HUES6 (cell line): ENCODE measurements around the gene FAM216B.
"Not testable (repeated sequence)": the region's sequence is repeated elsewhere in the genome, so short reads cannot be mapped to it uniquely, and the experiment has no call there.

Source experiments
- H3K27ac ChIP-seq: 2 replicates; pipeline ENCODE4 v1.7.0; 2013; ENCODE audit warnings: low read depth, mild to moderate bottlenecking, low read length, inconsistent platforms
- H3K27me3 ChIP-seq: 2 replicates; pipeline ENCODE4 v1.6.1; 2013; ENCODE audit warnings: low read length; ENCODE audit not compliant: control insufficient read depth, insufficient read depth
- H3K36me3 ChIP-seq: 2 replicates; pipeline ENCODE4 v1.6.1; 2013; ENCODE audit warnings: low read length; ENCODE audit not compliant: control insufficient read depth, insufficient read depth
- H3K4me1 ChIP-seq: 2 replicates; pipeline ENCODE4 v1.6.1; 2013; ENCODE audit warnings: low read length; ENCODE audit not compliant: control insufficient read depth, insufficient read depth
- H3K4me3 ChIP-seq: 2 replicates; pipeline ENCODE4 v1.5.1; 2013; ENCODE audit warnings: low read depth, low read length
- H3K9ac ChIP-seq: one replicate; pipeline ENCODE4 v1.6.1; 2013; ENCODE audit warnings: mild to moderate bottlenecking, low read length
- H3K9me3 ChIP-seq: 2 replicates; pipeline ENCODE4 v1.6.1; 2013; ENCODE audit warnings: low read depth, low read length; ENCODE audit not compliant: control insufficient read depth, insufficient read depth

Gene FAM216B

DNA sequence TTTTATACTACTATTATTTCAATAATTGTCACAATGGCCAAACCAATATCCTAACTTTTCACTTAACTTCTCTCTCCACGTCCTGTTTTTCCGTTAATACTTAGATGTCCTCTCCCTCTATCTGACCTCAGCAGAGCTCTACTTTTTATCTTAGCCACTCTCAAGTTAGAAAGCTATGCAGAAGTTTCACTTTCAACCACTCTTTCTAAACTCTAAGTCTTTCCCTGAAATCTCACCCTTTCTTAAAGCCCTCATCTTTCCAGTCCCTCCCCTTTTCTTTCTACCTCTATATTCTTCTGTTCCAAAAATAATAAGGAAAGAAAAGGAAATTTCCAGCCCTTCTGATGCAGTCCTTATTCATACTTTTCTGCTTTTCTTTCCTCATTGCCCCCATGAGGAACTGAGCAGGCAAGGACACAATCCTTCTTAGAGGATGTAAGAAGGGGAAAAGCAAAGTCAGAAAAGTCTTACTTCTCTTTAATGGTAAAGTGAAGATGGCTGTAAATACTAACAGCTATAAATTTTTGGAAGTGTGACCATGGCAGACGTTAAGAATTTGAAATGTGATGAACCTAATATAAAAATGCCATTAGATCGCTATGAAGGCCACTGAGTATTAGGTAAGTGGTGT, 23.0 kb downstream of the FAM216B start:
- H3K9me3 ChIP-seq, result no peaks in the 10 kb centered on the region
- H3K9ac ChIP-seq, result no peak overlapping the region
- no peak overlapping the region for H3K27ac ChIP-seq
- H3K4me3 ChIP-seq, result no peak overlapping the region
- H3K36me3 ChIP-seq, result no peaks in the 10 kb centered on the region
- peaks cover 14% of the 10 kb centered on the region for H3K4me1 ChIP-seq
- H3K27me3 ChIP-seq, result no peaks in the 10 kb centered on the region

GRCh38 chr13:42807241-42807640, 25.9 kb downstream of the FAM216B start:
- Histone ChIP-seq H3K4me3 (no peak overlapping the region), H3K27me3 (no peaks in the 10 kb centered on the region), H3K27ac (no peak overlapping the region), H3K36me3 (no peaks in the 10 kb centered on the region), H3K9me3 (no peaks in the 10 kb centered on the region), H3K9ac (no peak overlapping the region), H3K4me1 (peaks cover 14% of the 10 kb centered on the region)

DNA sequence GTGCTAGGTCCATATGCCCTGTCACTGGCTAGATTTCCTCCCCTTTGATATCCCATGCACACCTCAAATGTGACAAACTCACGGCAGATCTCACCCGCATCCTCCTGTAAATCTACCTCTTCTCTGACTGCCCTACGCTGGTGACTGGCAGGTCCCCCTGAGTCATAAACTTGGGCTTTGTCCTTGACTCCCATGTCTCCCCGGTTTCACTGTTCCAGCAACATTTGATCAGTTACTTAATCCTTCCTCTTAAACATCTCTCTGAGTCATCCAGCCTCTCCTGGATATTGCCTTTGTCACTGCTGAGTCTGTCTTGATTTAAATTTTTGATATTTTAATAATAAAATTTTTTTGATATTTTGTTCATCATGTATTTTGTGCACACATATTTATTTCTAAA, 26.5 kb downstream of the FAM216B start:
- Histone ChIP-seq H3K4me3 (no peak overlapping the region), H3K9ac (no peak overlapping the region), H3K4me1 (peaks cover 14% of the 10 kb centered on the region), H3K27ac (no peak overlapping the region), H3K9me3 (no peaks in the 10 kb centered on the region), H3K27me3 (no peaks in the 10 kb centered on the region), H3K36me3 (no peaks in the 10 kb centered on the region)

DNA sequence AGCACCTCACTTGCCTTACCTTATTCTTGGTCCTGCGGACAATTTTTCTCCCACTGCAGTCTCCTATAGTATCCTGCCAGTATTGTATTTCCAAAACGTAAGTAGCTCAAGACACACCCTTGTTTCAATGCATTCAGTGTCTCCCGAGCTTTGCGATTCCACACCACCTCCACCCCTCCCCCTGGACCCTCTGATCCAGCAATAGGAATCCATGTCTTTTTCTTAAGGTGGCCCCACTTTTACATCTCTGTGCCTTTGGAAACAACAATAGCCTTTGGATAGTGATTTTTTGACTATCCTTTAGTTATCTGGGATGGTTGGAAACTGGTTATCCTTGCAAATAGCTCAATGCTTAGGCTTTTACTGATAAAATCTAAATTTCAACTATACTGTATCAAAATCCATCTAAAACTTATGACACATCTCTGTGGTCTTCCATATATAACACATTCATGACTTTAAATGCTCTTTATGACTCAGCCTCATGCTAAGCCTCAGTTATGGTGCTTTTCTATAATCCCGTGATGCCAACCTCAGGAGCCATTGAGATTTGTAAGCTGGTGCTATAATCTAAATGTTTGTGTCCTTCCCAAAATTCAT, 27.1 kb downstream of the FAM216B start:
- H3K9ac ChIP-seq, result no peak overlapping the region
- no peaks in the 10 kb centered on the region for H3K9me3 ChIP-seq
- H3K36me3 ChIP-seq, result no peaks in the 10 kb centered on the region
- H3K4me3 ChIP-seq, result no peak overlapping the region
- no peak overlapping the region for H3K27ac ChIP-seq
- peaks cover 14% of the 10 kb centered on the region for H3K4me1 ChIP-seq
- no peaks in the 10 kb centered on the region for H3K27me3 ChIP-seq

DNA sequence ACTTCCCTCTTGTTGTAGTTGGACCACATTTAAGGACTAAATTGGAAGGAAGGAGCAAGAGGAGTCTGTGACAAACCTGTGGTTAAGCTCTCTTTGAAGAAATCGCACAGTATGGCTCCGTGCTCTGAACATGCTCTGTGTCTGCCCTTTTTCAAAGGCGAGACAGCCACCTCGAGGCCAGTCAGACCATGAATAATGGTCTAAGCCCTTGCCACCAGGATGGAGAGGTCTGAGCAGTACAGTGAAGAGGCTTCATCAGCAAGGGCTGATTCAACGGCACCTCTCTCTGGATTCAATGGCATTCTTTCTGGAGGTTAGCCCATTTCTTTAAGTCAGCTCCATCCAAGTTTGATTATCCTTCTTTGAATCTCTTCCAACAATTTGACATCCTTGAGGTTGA, 30.9 kb downstream of the FAM216B start:
- Histone ChIP-seq H3K36me3 (no peaks in the 10 kb centered on the region), H3K9ac (no peak overlapping the region), H3K9me3 (peaks cover 3% of the 10 kb centered on the region; the same call in 1 of the 2 replicates), H3K4me3 (no peak overlapping the region), H3K27ac (no peak overlapping the region), H3K4me1 (peaks cover 5% of the 10 kb centered on the region), H3K27me3 (no peaks in the 10 kb centered on the region)

DNA sequence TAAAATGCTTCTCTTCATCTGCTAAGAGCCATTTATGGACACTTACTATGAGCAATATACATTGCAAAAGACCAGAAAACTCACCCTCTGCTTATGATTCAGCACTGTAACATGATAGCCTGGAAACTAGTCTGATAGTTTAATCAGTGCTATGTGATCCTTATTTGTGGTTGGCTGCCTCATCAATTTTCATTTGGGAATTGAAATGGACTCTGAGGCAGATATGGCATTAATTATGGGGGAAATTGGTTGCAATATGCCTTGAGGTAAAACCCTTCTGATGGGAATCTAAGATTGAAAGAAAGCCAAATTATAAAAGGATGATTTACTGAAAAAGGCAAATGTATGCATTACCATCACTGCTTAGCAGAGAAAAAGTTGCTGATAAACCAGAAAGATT, 33.5 kb downstream of the FAM216B start:
- Histone ChIP-seq H3K4me3 (no peak overlapping the region), H3K27ac (no peak overlapping the region), H3K9me3 (peaks cover 20% of the 10 kb centered on the region), H3K36me3 (no peaks in the 10 kb centered on the region), H3K9ac (no peak overlapping the region), H3K27me3 (no peaks in the 10 kb centered on the region), H3K4me1 (no peaks in the 10 kb centered on the region)

DNA sequence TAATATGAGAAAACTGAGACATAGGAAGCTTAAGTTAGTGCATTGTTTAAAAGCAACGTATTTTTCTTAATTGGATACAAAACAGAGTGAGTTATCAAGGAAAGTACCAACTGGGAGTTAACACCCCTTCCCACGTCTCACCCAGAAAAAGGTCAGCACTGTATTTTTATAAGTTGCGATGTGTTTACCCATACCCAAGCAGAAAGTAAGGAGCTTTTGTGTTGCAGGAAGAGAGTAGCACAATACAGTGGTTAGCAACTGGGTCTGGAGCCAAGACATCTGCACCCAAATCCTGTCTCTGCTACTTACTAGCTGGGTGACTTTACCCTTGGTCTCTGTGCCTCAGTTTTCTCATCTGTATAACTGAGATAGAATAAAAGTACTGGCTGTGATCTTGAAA, 34.3 kb downstream of the FAM216B start:
- no peak overlapping the region for H3K27ac ChIP-seq

GRCh38 chr13:42816538-42816937, 35.2 kb downstream of the FAM216B start:
- H3K27me3 ChIP-seq, result no peaks in the 10 kb centered on the region
- no peaks in the 10 kb centered on the region for H3K4me1 ChIP-seq

More for the DNA sequence above, 34.3 kb downstream of the FAM216B start:
- Histone ChIP-seq H3K4me1 (no peaks in the 10 kb centered on the region), H3K9me3 (peaks cover 20% of the 10 kb centered on the region), H3K4me3 (no peak overlapping the region), H3K9ac (no peak overlapping the region), H3K27me3 (no peaks in the 10 kb centered on the region), H3K36me3 (no peaks in the 10 kb centered on the region)

GRCh38 chr13:42819687-42820086, 38.3 kb downstream of the FAM216B start:
- not testable (repeated sequence) for H3K36me3 ChIP-seq, H3K4me1 ChIP-seq, H3K27me3 ChIP-seq, H3K4me3 ChIP-seq, H3K9ac ChIP-seq, H3K27ac ChIP-seq
- H3K9me3 ChIP-seq, result peaks cover 20% of the 10 kb centered on the region

More at GRCh38 chr13:42816538-42816937, 35.2 kb downstream of the FAM216B start:
- no peak overlapping the region for H3K9ac ChIP-seq
- H3K27ac ChIP-seq, result no peak overlapping the region
- peaks cover 20% of the 10 kb centered on the region for H3K9me3 ChIP-seq
- no peak overlapping the region for H3K4me3 ChIP-seq
- no peaks in the 10 kb centered on the region for H3K36me3 ChIP-seq

GRCh38 chr13:42820451-42820850, 39.1 kb downstream of the FAM216B start:
- H3K9ac ChIP-seq, result no peak overlapping the region
- no peaks in the 10 kb centered on the region for H3K4me1 ChIP-seq
- H3K27ac ChIP-seq, result no peak overlapping the region
- peaks cover 20% of the 10 kb centered on the region for H3K9me3 ChIP-seq
- H3K27me3 ChIP-seq, result no peaks in the 10 kb centered on the region
- H3K4me3 ChIP-seq, result no peak overlapping the region
- no peaks in the 10 kb centered on the region for H3K36me3 ChIP-seq

GRCh38 chr13:42821437-42821836, 40.1 kb downstream of the FAM216B start:
- H3K27me3 ChIP-seq, result no peaks in the 10 kb centered on the region
- H3K4me3 ChIP-seq, result no peak overlapping the region
- H3K4me1 ChIP-seq, result no peaks in the 10 kb centered on the region
- H3K9ac ChIP-seq, result no peak overlapping the region
- H3K9me3 ChIP-seq, result peaks cover 20% of the 10 kb centered on the region
- H3K36me3 ChIP-seq, result no peaks in the 10 kb centered on the region
- no peak overlapping the region for H3K27ac ChIP-seq
